AG04449 (cell line): ENCODE measurements around the gene OR4X2.
"Not testable (repeated sequence)": the region's sequence is repeated elsewhere in the genome, so short reads cannot be mapped to it uniquely, and the experiment has no call there.

Experiments
- CTCF ChIA-PET: fragments of 350-600 bp; formaldehyde crosslinking; extraction: SDS; loops from one replicate; lab custom pipeline; 2021; ENCODE audit warnings: antibody characterized with exemption; lab: Yijun Ruan, JAX
- POLR2A ChIA-PET: fragments of 400-600, 350-600 bp; formaldehyde crosslinking; extraction: SDS; loops from one replicate; lab custom pipeline; 2020; ENCODE audit warnings: antibody characterized with exemption, inconsistent platforms; lab: Yijun Ruan, JAX
- DNase-seq: peaks from one replicate; pipeline ENCODE4 v3.0.0-alpha.2; 2010; ENCODE audit warnings: low read depth, low spot score
- H3K4me3 ChIP-seq: 2 replicates; pipeline ENCODE4 v1.5.1; 2011; ENCODE audit warnings: low read depth, mild to moderate bottlenecking, control low read depth, low read length
- CTCF ChIP-seq: IDR thresholded peaks from one replicate; pipeline ENCODE4 v1.5.1; 2011; ENCODE audit warnings: mild to moderate bottlenecking, moderate library complexity, low read length, control low read depth, inconsistent platforms; ENCODE audit not compliant: insufficient read depth; ENCODE audit errors: missing control alignments

OR4X2 gene

GRCh38 chr11:48244804-48245203 is at the start of gene OR4X2:
Gene OR4X2 (plus strand): TSS chr11:48245104. CDS start chr11:48245104, 0 bp downstream.
- POLR2A ChIA-PET, result no interaction called here
- no peak for TF ChIP-seq CTCF
- CTCF ChIA-PET, result no interaction called here
- no peak for DNase-seq
- no peak within 1 kb of the TSS for H3K4me3 ChIP-seq

GRCh38 chr11:48207881-48208280 is 37.0 kb upstream of the OR4X2 start:
- DNase-seq, result no peak
- no peak for TF ChIP-seq CTCF
- no peak overlapping the region for H3K4me3 ChIP-seq
- CTCF ChIA-PET, result no interaction called here
- POLR2A ChIA-PET, result no interaction called here

GRCh38 chr11:48210052-48210451 is 34.9 kb upstream of the OR4X2 start:
- no peak for TF ChIP-seq CTCF
- CTCF ChIA-PET, result no interaction called here
- DNase-seq, result no peak
- no peak overlapping the region for H3K4me3 ChIP-seq
- POLR2A ChIA-PET, result no interaction called here

GRCh38 chr11:48216510-48216909 is 28.4 kb upstream of the OR4X2 start, which contains the start of gene OR4B1:
Gene OR4B1 (plus strand): TSS chr11:48216810. CDS start chr11:48216810, 0 bp downstream.
- TF ChIP-seq CTCF, result no peak
- no peak for DNase-seq
- ChIA-PET CTCF (no interaction called here), POLR2A (no interaction called here)
- no peak within 1 kb of the TSS for H3K4me3 ChIP-seq

- H3K4me3 ChIP-seq, result no peak overlapping the region
- POLR2A ChIA-PET, result no interaction called here
- CTCF ChIA-PET, result no interaction called here
- no peak for DNase-seq
- TF ChIP-seq CTCF, result no peak
Measured at GRCh38 chr11:48228761-48229160, 16.1 kb upstream of the OR4X2 start.

- CTCF ChIA-PET, H3K4me3 ChIP-seq, DNase-seq, POLR2A ChIA-PET: not testable (repeated sequence)
Measured at GRCh38 chr11:48230057-48230456, 14.8 kb upstream of the OR4X2 start.

GRCh38 chr11:48237727-48238126 is 7.2 kb upstream of the OR4X2 start:
- H3K4me3 ChIP-seq, result no peak overlapping the region
- CTCF ChIA-PET, result no interaction called here
- DNase-seq, result no peak
- no peak for TF ChIP-seq CTCF
- POLR2A ChIA-PET, result no interaction called here
